Measurements from ENCODE around the gene LAMP5.

The LAMP5 gene

GRCh38 chr20:9506964-9507369 is 7.4 kb upstream of the LAMP5 start:
- no peak for DNase-seq (ENCODE audit: low read depth)
- H3K4me3 ChIP-seq (ENCODE audit: low read depth, low read length) = no peak overlapping the region
- no peak for TF ChIP-seq CTCF (IDR thresholded peaks at IDR 0.05; ENCODE audit: low read depth, low read length, missing control alignments)

- no peak for DNase-seq (ENCODE audit: low read depth)
- no peak for TF ChIP-seq CTCF (IDR thresholded peaks at IDR 0.05; ENCODE audit: low read depth, low read length, missing control alignments)
- H3K4me3 ChIP-seq (ENCODE audit: low read depth, low read length) = no peak overlapping the region
Measured at GRCh38 chr20:9507544-9508239, 6.7 kb upstream of the LAMP5 start.

DNA sequence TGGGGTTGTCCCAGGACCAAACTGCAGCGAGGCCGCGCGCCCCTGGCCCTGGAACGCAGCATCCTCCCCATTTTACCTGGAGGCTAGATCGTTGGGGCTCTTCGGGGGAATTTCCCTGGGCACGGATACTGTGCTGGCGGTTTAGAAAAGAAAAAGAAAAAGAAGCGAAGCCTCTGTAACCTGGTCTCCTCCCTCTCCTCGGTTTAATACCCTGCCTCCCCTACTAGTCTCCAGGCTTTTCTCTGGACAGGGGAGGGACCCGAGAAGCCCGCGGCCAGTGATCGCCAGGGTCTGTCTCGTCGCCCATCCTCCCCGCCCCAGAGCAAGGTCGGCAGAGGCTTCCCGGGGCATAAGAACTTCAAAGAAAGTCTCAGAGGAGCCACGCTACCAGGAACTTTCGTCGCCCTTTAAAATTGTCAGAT is 6.1 kb upstream of the LAMP5 start:
- TF ChIP-seq CTCF (IDR thresholded peaks at IDR 0.05; ENCODE audit: low read depth, low read length, missing control alignments) = no peak
- no peak overlapping the region for H3K4me3 ChIP-seq (ENCODE audit: low read depth, low read length)
- DNase-seq (ENCODE audit: low read depth) = no peak

- TF ChIP-seq CTCF (IDR thresholded peaks at IDR 0.05; ENCODE audit: low read depth, low read length, missing control alignments) = no peak
- no peak for DNase-seq (ENCODE audit: low read depth)
- no peak overlapping the region for H3K4me3 ChIP-seq (ENCODE audit: low read depth, low read length)
Measured at GRCh38 chr20:9508696-9509178, 5.7 kb upstream of the LAMP5 start.

GRCh38 chr20:9509246-9509645 is 5.1 kb upstream of the LAMP5 start:
- no peak for DNase-seq (ENCODE audit: low read depth)
- TF ChIP-seq CTCF (IDR thresholded peaks at IDR 0.05; ENCODE audit: low read depth, low read length, missing control alignments) = no peak
- no peak overlapping the region for H3K4me3 ChIP-seq (ENCODE audit: low read depth, low read length)

DNA sequence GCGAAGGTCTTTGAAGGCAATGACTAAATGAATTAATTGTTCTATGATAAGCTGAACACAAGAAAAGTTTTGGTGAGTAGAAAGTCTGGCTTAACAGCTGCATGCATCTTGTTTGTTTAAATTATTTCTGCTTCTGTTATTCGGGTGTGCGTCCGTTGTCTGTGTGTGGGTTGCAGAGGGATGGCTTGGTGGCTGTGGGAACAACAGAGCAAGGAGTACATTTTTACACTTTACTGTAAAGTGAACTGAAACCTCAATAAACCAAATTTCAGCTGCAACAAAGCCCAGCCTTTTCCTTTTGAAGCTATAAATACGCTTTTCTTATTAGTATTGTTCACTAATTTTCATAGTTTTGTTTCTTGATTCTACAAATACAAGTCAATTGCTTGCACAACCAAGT is 3.5 kb upstream of the LAMP5 start:
- no peak for TF ChIP-seq CTCF (IDR thresholded peaks at IDR 0.05; ENCODE audit: low read depth, low read length, missing control alignments)
- peak; percentile 80 for DNase-seq (ENCODE audit: low read depth)
- H3K4me3 ChIP-seq (ENCODE audit: low read depth, low read length) = no peak overlapping the region; the same call in 1 of the 2 replicates

- peak overlapping the region; percentile 74; the same call in 1 of the 2 replicates for H3K4me3 ChIP-seq (ENCODE audit: low read depth, low read length)
- DNase-seq (ENCODE audit: low read depth) = no peak
- TF ChIP-seq CTCF (IDR thresholded peaks at IDR 0.05; ENCODE audit: low read depth, low read length, missing control alignments) = no peak
Measured at GRCh38 chr20:9514072-9514460, 324 bp upstream of the LAMP5 start.

Data from GM12864 (cell line).